Middle frontal gyrus (tissue), 1 donor: Measurements from ENCODE around the gene CUEDC1.

Experiments used
- DNase-seq: peaks from one replicate; pipeline ENCODE4 v3.0.0-alpha.2; 2015; ENCODE audit warnings: low spot score; ENCODE audit errors: extremely low spot score

The CUEDC1 gene

GRCh38 chr17:57915985-57916757, 39.0 kb downstream of the CUEDC1 start:
- no peak for DNase-seq

GRCh38 chr17:57915544-57915943, 39.7 kb downstream of the CUEDC1 start:
- no peak for DNase-seq

- no peak for DNase-seq
Measured at GRCh38 chr17:57914273-57915142, 40.7 kb downstream of the CUEDC1 start.

GRCh38 chr17:57913575-57914272, 41.5 kb downstream of the CUEDC1 start:
- DNase-seq, result no peak

GRCh38 chr17:57911834-57912673, 43.2 kb downstream of the CUEDC1 start:
- peak; percentile 67 for DNase-seq

GRCh38 chr17:57910462-57911420, 44.5 kb downstream of the CUEDC1 start:
- DNase-seq, result no peak

GRCh38 chr17:57909551-57909950, 45.7 kb downstream of the CUEDC1 start:
- no peak for DNase-seq

- DNase-seq, result no peak
Measured at GRCh38 chr17:57908278-57908677, 46.9 kb downstream of the CUEDC1 start.

- peak; percentile 68 for DNase-seq
Measured at GRCh38 chr17:57906910-57907309, 48.3 kb downstream of the CUEDC1 start.

GRCh38 chr17:57905875-57906455, 49.2 kb downstream of the CUEDC1 start:
- DNase-seq, result no peak

- no peak for DNase-seq
Measured at GRCh38 chr17:57903961-57904360, 51.3 kb downstream of the CUEDC1 start.

- DNase-seq, result no peak
Measured at GRCh38 chr17:57902800-57903759, 52.1 kb downstream of the CUEDC1 start.

GRCh38 chr17:57902117-57902799, 53.0 kb downstream of the CUEDC1 start:
- DNase-seq, result no peak

GRCh38 chr17:57900991-57901743, 54.0 kb downstream of the CUEDC1 start:
- no peak for DNase-seq

GRCh38 chr17:57899822-57900221, 55.4 kb downstream of the CUEDC1 start:
- DNase-seq, result no peak

GRCh38 chr17:57899391-57899790, 55.8 kb downstream of the CUEDC1 start:
- DNase-seq, result no peak
